Endometrium (tissue), 2 donors: ENCODE results near the gene TNFRSF4.

Experiments used
- FAIRE-seq: peaks from 2 replicates; lab custom pipeline; 2012; peaks lifted over from hg19 to GRCh38; lab: Jason Lieb, UNC
- donor health status: control.
- donor health status: control.

The TNFRSF4 gene

GRCh38 chr1:1169429-1170214 is 44.3 kb downstream of the TNFRSF4 start:
- no peak for FAIRE-seq

DNA sequence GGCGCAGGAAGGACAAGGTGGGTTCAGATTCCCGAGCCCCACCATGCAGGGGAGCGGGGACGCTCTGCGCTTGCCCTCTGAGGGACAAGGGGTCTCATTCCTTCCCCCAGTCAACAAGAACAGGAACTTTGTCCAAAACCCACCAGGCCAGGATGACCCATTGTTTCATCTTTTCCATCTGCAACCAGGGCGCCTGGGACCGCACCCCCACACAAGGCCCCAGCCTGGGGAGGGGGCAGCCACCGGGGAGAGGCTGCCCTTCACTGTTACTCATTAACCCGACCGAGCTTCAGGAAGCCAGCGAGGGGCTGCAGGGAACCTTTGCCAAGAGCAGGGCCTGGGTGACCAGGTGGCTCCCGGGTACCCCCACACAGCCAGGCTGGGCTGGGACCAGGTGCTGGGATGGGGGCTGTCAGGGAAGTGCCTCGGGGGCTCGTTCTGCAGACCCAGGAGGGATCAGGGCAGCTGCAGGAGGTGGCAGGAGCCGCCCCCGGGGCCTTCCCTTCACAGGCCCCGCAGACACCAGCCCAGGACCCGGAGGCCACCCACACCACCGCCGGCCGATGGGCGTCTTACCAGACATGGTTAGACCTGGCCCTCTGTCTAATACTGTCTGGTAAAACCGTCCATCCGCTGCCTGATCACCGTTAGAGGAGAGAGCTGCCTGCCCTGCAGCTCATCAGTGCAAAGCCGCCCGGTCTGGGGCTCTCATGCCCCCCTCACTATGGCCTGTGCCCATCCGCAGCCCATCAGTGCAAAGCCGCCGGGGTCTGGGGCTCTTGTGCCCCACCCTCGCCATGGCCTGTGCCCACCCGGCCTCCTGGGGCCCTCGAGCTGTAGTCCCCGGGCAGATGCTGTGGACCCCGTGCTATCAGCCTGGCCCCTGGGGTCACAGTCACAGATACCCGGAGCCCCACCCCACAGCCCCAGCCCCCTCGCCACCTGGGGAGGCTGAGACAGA is 45.2 kb downstream of the TNFRSF4 start:
- no peak for FAIRE-seq

DNA sequence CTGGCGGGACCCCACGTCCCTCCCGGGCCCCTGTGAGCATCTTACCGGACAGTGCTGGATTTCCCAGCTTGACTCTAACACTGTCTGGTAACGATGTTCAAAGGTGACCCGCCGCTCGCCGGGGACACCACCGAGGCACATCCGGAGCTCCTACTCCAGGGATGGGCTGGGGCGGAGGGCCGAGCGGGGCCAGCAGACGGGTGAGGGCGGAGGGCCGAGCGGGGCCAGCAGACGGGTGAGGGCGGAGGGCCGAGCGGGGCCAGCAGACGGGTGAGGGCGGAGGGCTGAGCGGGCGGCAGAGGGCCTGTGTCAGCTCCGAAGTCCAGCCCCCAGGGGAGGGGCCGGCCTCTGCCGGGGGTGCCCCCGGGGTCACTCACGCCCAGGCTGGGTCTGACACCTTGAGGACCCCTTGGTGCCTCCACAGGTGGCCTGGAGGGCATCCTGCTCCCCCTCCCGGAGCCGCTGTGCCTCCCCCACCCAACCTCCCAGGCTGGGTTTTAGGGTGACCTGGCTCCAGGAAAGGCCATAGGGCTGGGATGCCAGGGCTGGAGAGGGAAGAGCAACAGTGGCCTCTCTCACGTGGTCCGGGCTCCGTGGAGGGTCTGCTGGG is 46.0 kb downstream of the TNFRSF4 start:
- FAIRE-seq, result no peak

DNA sequence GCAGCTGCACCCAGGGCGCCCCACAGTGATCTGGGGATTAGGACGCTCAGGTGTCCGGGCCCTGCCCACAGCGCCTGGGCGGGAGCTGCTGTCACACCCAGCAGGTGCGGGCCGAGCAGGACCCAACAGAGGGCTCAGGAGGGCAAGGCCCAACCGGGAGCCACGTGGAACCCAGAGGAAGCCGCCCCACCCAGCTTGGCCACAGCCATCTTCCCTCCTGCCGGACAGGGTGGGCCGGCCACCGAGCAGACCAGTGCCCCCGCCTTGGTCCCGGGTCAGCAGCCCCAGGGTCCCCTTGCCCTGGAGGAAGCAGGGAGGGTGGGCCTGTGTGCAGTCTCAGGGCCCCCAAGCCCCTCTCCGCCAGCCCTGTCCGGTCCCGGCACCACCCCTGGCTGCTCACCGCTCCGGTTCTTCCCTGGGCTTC is 46.5 kb downstream of the TNFRSF4 start:
- no peak for FAIRE-seq

DNA sequence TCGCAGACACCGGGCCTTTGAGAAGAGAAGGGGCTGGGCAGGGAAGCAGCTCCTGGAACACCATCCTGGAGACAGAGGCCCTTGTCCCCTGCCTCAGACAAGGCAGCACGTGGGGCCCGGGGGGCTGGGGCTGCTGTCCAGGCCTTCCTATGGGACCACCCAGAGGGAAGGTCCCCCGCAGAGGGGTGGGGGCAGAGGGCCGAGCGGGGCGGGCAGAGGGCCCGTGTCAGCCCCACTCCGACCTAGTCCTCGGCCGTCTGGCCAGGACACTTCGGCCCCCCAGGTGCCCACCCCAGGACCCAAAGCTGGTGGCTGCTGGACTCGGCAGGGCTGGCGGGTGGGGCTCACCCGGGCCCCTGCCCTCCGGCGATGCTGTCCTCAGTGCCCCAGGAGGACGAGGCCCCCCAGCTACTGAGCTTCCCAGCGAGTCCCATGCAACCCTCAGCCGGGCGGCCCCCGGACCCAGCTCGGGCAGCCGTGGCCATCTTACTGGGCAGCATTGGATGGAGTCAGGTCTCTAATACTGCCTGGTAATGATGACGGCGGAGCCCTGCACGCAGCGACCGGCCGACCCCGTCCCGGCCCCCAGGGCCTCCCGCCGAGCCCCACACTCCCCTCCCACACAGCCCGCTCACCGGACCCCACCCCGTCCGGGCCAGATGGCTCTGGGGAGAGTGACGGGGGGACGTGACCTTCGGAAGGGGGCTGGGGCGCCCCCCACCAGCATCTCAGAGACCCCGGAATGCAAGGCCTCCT is 47.1 kb downstream of the TNFRSF4 start:
- FAIRE-seq, result no peak

- FAIRE-seq, result no peak
These were observed 48.0 kb downstream of the TNFRSF4 start for GRCh38 chr1:1165900-1166421.

DNA sequence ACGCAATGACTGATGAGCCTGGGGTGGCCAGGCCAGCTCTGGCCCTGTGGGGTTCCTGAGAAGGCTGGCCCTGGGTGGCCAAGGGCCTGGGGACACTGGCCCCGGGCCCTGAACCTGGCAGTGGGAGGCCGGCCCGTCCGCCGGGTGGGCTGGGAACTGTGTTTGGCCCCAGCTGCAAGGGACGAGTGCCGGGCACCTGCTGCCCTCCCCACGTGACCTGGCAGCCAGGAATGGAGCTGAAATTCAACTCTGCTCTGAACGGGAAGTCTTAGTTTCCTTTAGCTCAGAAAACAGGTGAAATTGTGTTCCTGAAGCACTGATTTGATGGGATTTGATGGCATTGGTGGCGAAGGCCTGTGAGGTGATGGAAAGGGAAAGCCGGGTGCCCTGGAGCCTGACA is 48.5 kb downstream of the TNFRSF4 start:
- FAIRE-seq, result no peak

DNA sequence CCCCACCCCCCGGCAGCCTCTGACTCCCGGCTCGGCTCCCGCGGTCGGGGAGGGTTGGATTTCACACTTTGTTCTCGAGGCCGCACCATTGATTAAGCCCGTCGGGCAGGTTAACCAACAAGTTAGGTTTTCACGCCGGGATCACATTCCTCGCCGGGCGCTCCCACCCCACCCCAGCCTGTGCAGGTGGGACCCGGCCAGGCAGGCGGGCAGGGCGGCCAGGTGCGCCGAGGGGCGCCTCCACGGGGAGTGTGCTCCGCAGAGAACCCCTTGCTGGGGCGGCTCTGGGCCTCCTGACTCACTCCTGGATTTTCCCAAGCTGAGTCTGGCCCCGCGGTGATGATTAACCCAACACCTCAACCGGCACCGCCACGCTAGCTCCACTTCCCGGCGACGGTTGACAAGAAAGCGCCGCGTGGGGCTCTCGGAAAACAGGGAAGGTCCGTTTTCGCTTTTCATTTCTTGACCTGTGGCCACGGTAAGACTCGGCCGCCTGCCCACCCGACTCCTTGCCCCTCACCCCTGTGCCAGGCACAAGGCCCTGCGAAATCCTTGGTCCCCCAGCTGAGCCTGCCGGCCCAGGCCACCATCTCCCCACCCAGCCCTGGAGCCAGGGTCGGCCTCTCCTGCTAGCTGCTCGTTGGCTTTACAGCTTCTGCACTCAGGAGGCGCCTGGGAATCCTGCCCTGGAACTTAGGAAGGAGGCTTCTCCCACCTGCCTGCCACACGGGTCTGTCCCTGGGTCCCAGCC is 49.1 kb downstream of the TNFRSF4 start:
- FAIRE-seq, result no peak

DNA sequence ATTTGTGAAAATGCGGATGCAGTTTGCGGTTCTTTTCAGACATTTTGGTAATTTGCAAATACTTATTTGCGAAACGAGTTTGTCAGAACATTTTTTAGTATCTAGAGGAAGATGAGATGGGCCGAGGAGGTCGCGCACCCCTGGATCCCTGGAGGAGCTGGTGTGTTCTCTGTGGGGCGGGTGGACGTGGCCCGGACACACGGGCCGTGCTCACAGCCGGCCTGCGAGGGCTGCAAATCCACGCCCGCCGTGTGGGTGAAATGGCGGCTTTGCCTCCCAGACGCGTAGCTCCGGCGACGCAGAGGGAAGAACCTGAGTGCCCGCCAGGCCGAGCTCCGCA is 49.6 kb downstream of the TNFRSF4 start:
- FAIRE-seq, result no peak

- no peak for FAIRE-seq
These were observed 50.3 kb downstream of the TNFRSF4 start for GRCh38 chr1:1163538-1164070.

- no peak for FAIRE-seq
These were observed 51.1 kb downstream of the TNFRSF4 start for GRCh38 chr1:1162597-1163537.

GRCh38 chr1:1161683-1162079 is 52.3 kb downstream of the TNFRSF4 start:
- FAIRE-seq, result no peak
